DOHH2 (cell line): Measurements from ENCODE around the gene CTSK.
"Not testable (repeated sequence)": the region's sequence is repeated elsewhere in the genome, so short reads cannot be mapped to it uniquely, and the experiment has no call there.

Experiments
- CTCF ChIP-seq: fragments of 200-600 bp; sonication (generic); IDR thresholded peaks from one replicate; pipeline ENCODE4 v1.5.1; 2014; ENCODE audit warnings: antibody characterized with exemption, mild to moderate bottlenecking, low read depth, low read length; ENCODE audit not compliant: poor library complexity, severe bottlenecking
- EZH2phosphoT487 ChIP-seq: fragments of 200-600 bp; sonication (generic); IDR thresholded peaks from 2 replicates; pipeline ENCODE4 v1.6.1; 2017; ENCODE audit warnings: borderline replicate concordance, mild to moderate bottlenecking, antibody characterized with exemption, low read length, moderate library complexity, mixed read lengths

DNA sequence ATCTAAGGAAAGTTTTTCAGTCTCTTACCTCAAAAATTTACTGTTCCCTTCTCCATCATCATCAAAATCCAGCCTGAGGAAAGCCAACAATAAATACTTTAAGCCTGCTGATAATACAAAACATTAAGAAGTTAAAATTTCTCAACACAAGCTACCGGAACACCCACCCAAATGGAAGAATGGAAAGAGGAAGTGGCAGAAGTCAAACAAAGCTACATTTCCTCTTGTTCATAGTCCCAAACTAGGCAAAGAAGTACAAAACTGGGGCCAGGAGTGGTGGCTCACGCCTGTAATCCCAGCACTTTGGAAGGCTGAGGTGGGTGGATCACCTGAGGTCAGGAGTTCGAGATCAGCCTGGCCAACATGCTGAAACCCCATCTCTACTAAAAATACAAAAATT is 44.7 kb upstream of the CTSK start:
- not testable (repeated sequence) for TF ChIP-seq CTCF, EZH2phosphoT487
